HCT116 (cell line): Measurements from ENCODE around the gene CRYGN. TPM values are rescaled to one million over a fixed set of nuclear protein-coding genes. Genes with fewer than 3 reads are reported as not detected.

Experiments used
- ATAC-seq: fragments of 200-7000 bp; cut with Tn5 transposase; 2 replicates; pipeline ENCODE4 v1.9.1; 2020; ENCODE audit warnings: mild to moderate bottlenecking, moderate library complexity
- BruUV-seq: library from RNA; stranded (reverse); fragments of 400-500 nt; replicated peaks from 2 replicates; lab custom pipeline; 2021; lab: Mats Ljungman, UMichigan
- CTCF ChIA-PET: fragments of 300-600 bp; sonication (Branson Sonifier 250); formaldehyde crosslinking; loops from one replicate; lab custom pipeline; 2021; ENCODE audit warnings: antibody characterized with exemption; lab: Charles Lee
- POLR2A ChIA-PET: fragments of 300-600, 350-600 bp; sonication (Branson Sonifier 250); formaldehyde crosslinking; loops from one replicate; lab custom pipeline; 2021; ENCODE audit warnings: antibody characterized with exemption; lab: Charles Lee
- RAD21 ChIA-PET, 2 experiments: fragments of 300-600 bp; sonication (Branson Sonifier 250); formaldehyde crosslinking; loops; one replicate each; lab custom pipeline; 2023; ENCODE audit warnings: low total read pairs in 2 of 2; ENCODE audit not compliant: uncharacterized antibody in 2 of 2, unreplicated experiment in 2 of 2, low non-redundant PET in 1 of 2; lab: Charles Lee
- DNase-seq: peaks from one replicate; pipeline ENCODE4 v3.0.0-alpha.2; 2010; ENCODE audit warnings: low read depth, low spot score
- H2AFZ ChIP-seq: fragments of 200-600 bp; shearing (Covaris generic), sonication (generic); 2 replicates; pipeline ENCODE4 v1.6.1; 2017; ENCODE audit warnings: low read depth, mixed run types, mixed read lengths, antibody characterized with exemption, low read length; ENCODE audit not compliant: poor library complexity, severe bottlenecking
- H3K27ac ChIP-seq: 2 replicates; pipeline ENCODE4 v1.5.1; 2012; ENCODE audit warnings: low read depth, low read length
- H3K27me3 ChIP-seq: fragments of 200-600 bp; sonication (generic); 2 replicates; pipeline ENCODE4 v1.6.1; 2016; ENCODE audit warnings: mixed run types, low read length, mixed read lengths; ENCODE audit not compliant: insufficient read depth
- H3K36me3 ChIP-seq, 2 experiments: fragments of 200-500 bp in 1 of 2; fragments of 200-600 bp in 1 of 2; sonication (Bioruptor generic) in 1 of 2; sonication (generic) in 1 of 2; 2 replicates each; pipeline versions ENCODE4 v1.5.1 to v1.6.1; 2014 to 2016; ENCODE audit warnings: low read length in 2 of 2, inconsistent platforms in 1 of 2, mixed read lengths in 1 of 2, mixed run types in 1 of 2; ENCODE audit not compliant: insufficient read depth in 2 of 2, control insufficient read depth in 1 of 2
- H3K4me1 ChIP-seq, 2 experiments: fragments of 200-600 bp in 1 of 2; sonication (generic) in 1 of 2; 2 replicates each; pipeline versions ENCODE4 v1.5.1 to v1.6.1; 2012 to 2017; ENCODE audit warnings: low read length in 2 of 2, inconsistent platforms in 1 of 2, mild to moderate bottlenecking in 1 of 2, mixed read lengths in 1 of 2, mixed run types in 1 of 2, moderate library complexity in 1 of 2; ENCODE audit not compliant: insufficient read depth in 2 of 2, control insufficient read depth in 1 of 2
- H3K4me2 ChIP-seq: fragments of 200-600 bp; sonication (generic); 2 replicates; pipeline ENCODE4 v1.6.1; 2017; ENCODE audit warnings: mixed run types, low read length, mixed read lengths
- H3K4me3 ChIP-seq, 2 experiments: fragments of 200-600 bp in 1 of 2; sonication (generic) in 1 of 2; replicated peaks in 1 of 2; 2 replicates each; pipeline ENCODE4 v1.5.1; 2011 to 2016; ENCODE audit warnings: low read length in 2 of 2, control low read depth in 1 of 2, low read depth in 1 of 2, mild to moderate bottlenecking in 1 of 2, mixed read lengths in 1 of 2, mixed run types in 1 of 2
- H3K79me2 ChIP-seq: fragments of 200-600 bp; sonication (generic); 2 replicates; pipeline ENCODE4 v1.6.1; 2017; ENCODE audit warnings: mild to moderate bottlenecking, mixed run types, low read length, moderate library complexity, mixed read lengths; ENCODE audit not compliant: insufficient read depth
- H3K9ac ChIP-seq: fragments of 200-600 bp; sonication (generic); 2 replicates; pipeline ENCODE4 v1.6.1; 2016; ENCODE audit warnings: low read length, mixed read lengths
- H3K9me2 ChIP-seq: fragments of 200-600 bp; sonication (generic), shearing (Covaris generic); 2 replicates; pipeline ENCODE4 v1.6.1; 2017; ENCODE audit warnings: mixed run types, mild to moderate bottlenecking, moderate library complexity; ENCODE audit not compliant: insufficient read depth
- H3K9me3 ChIP-seq, 2 experiments: fragments of 200-500 bp in 1 of 2; fragments of 200-600 bp in 1 of 2; sonication (Bioruptor generic) in 1 of 2; sonication (generic) in 1 of 2; 2 replicates each; pipeline ENCODE4 v1.6.1; 2014 to 2017; ENCODE audit warnings: low read length in 2 of 2, mixed read lengths in 2 of 2, inconsistent platforms in 1 of 2, low read depth in 1 of 2, mild to moderate bottlenecking in 1 of 2, mixed run types in 1 of 2, moderate library complexity in 1 of 2; ENCODE audit not compliant: control insufficient read depth in 1 of 2, insufficient read depth in 1 of 2
- H4K20me1 ChIP-seq: fragments of 200-600 bp; sonication (generic), shearing (Covaris generic); 2 replicates; pipeline ENCODE4 v1.6.1; 2017; ENCODE audit warnings: mixed run types, mild to moderate bottlenecking, moderate library complexity; ENCODE audit not compliant: insufficient read depth
- CBX3 ChIP-seq: IDR thresholded peaks from 2 replicates; pipeline ENCODE4 v1.6.1; 2012; ENCODE audit warnings: low read depth
- CEBPB ChIP-seq: IDR thresholded peaks from 2 replicates; pipeline ENCODE4 v1.6.1; 2012; ENCODE audit warnings: low read depth
- EGR1 ChIP-seq: IDR thresholded peaks from 2 replicates; pipeline ENCODE4 v1.6.1; 2012; ENCODE audit warnings: low read depth
- ELF1 ChIP-seq: IDR thresholded peaks from 2 replicates; pipeline ENCODE4 v1.6.1; 2012; ENCODE audit warnings: low read depth, borderline replicate concordance
- FOSL1 ChIP-seq: IDR thresholded peaks from 2 replicates; pipeline ENCODE4 v1.6.1; 2012; ENCODE audit warnings: low read depth
- JUND ChIP-seq: IDR thresholded peaks from 2 replicates; pipeline ENCODE4 v1.6.1; 2012
- POLR2A ChIP-seq: IDR thresholded peaks from 2 replicates; pipeline ENCODE4 v1.7.0; 2011; ENCODE audit warnings: borderline replicate concordance; ENCODE audit not compliant: insufficient read depth, insufficient read length; ENCODE audit errors: extremely low read depth
- POLR2AphosphoS5 ChIP-seq: IDR thresholded peaks from 2 replicates; pipeline ENCODE4 v1.6.1; 2011; ENCODE audit warnings: mild to moderate bottlenecking, low read depth, low read length, moderate library complexity
- RAD21 ChIP-seq: IDR thresholded peaks from 2 replicates; pipeline ENCODE4 v1.6.1; 2012; ENCODE audit warnings: low read depth, mild to moderate bottlenecking
- SIN3A ChIP-seq: IDR thresholded peaks from 2 replicates; pipeline ENCODE4 v1.6.1; 2012; ENCODE audit warnings: low read depth
- ZNF274 ChIP-seq: fragments of 200-500 bp; sonication (Bioruptor generic); IDR thresholded peaks from 2 replicates; pipeline ENCODE4 v1.6.1; 2014; ENCODE audit warnings: mild to moderate bottlenecking, low read depth, low read length, inconsistent platforms
- intact Hi-C: fragments of 100-400 bp; cut with micrococcal nuclease; formaldehyde crosslinking; loops from 2 replicates; pipeline ENCODE4 v1.10.0; 2022
- total RNA-seq: library from RNA; stranded (reverse); gene quantifications from one replicate; pipeline ENCODE4 v1.2.1, GENCODE V29; 2021; ENCODE audit not compliant: unreplicated experiment

The CRYGN gene
- total RNA-seq, 1 experiment from 2014 or later = not detected

- no peak for TF ChIP-seq ELF1
- no peak for TF ChIP-seq JUND
- no peak for TF ChIP-seq POLR2AphosphoS5
- no peak for TF ChIP-seq POLR2A
- no peak for TF ChIP-seq SIN3A
- TF ChIP-seq RAD21 = no peak
- TF ChIP-seq, all 23 proteins: peak for 0
Measured at GRCh38 chr7:151381348-151382078, 58.4 kb downstream of the CRYGN start (continued).

GRCh38 chr7:151381098-151381347, 58.9 kb downstream of the CRYGN start:
- H2AFZ ChIP-seq = no peak overlapping the region
- ATAC-seq = no peak
- no peaks in the 10 kb centered on the region; a peak in 1 of 4 replicates for H3K4me1 ChIP-seq
- H3K36me3 ChIP-seq = no peaks in the 10 kb centered on the region; a peak in 1 of 4 replicates
- H3K79me2 ChIP-seq = no peaks in the 10 kb centered on the region
- POLR2A ChIA-PET = no interaction called here
- intact Hi-C loops = no loop called here
- CTCF ChIA-PET = no interaction called here
- H3K4me2 ChIP-seq = no peak overlapping the region
- H3K9ac ChIP-seq = no peak overlapping the region
- H3K9me2 ChIP-seq = no peaks in the 10 kb centered on the region
- no peaks in the 10 kb centered on the region for H3K27me3 ChIP-seq
- no peaks in the 10 kb centered on the region for H4K20me1 ChIP-seq
- H3K9me3 ChIP-seq = no peaks in the 10 kb centered on the region
- no peak overlapping the region for H3K27ac ChIP-seq
- TF ChIP-seq EGR1 (no peak), FOSL1 (no peak), ZNF274 (no peak), CBX3 (no peak), CEBPB (no peak)
- no peak overlapping the region for H3K4me3 ChIP-seq
- no peak for DNase-seq
- no TSS peak for BruUV-seq
- RAD21 ChIA-PET = no interaction called here
